Adrenal gland (tissue), 12 donors: ENCODE data around the gene RNU5B-1. TPM values are rescaled to one million over a fixed set of nuclear protein-coding genes. Genes with fewer than 3 reads are reported as not detected.

ENCODE experiments used
- DNase-seq, 7 donors: peaks; one replicate each; pipeline ENCODE4 v3.0.0-alpha.2; 2019 to 2020
- H3K27ac ChIP-seq, 5 donors: fragments of 200-600 bp; sonication (generic) in 4 of 5; 1 replicate in 3 of 5; 2 replicates in 2 of 5; pipeline versions ENCODE4 v1.5.1 to v1.8.0; 2016 to 2020; ENCODE audit warnings: mild to moderate bottlenecking in 1 of 5
- H3K27me3 ChIP-seq: fragments of 200-600 bp; 2 replicates; pipeline ENCODE4 v1.8.0; 2021
- H3K36me3 ChIP-seq, 2 donors: fragments of 200-600 bp; replicated peaks in 1 of 2; 1 replicate in 1 of 2; 2 replicates in 1 of 2; pipeline versions ENCODE4 v1.5.1 to v1.8.0; 2018 to 2022
- H3K4me1 ChIP-seq, 2 donors: fragments of 200-600 bp; replicated peaks in 1 of 2; 1 replicate in 1 of 2; 2 replicates in 1 of 2; pipeline versions ENCODE4 v1.5.1 to v1.8.0; 2018 to 2021
- H3K4me3 ChIP-seq, 4 donors: fragments of 200-600 bp; sonication (generic) in 3 of 4; one replicate each; pipeline ENCODE4 v1.5.1; 2016 to 2018
- H3K9me3 ChIP-seq, 3 donors: fragments of 200-600 bp; sonication (generic) in 1 of 3; replicated peaks in 1 of 3; 1 replicate in 2 of 3; 2 replicates in 1 of 3; pipeline versions ENCODE4 v1.5.1 to v1.8.0; 2016 to 2021
- POLR2A ChIP-seq, 2 donors: fragments of 450-650 bp; IDR thresholded peaks; one replicate each; pipeline ENCODE4 v1.6.1; 2017; ENCODE audit warnings: antibody characterized with exemption in 2 of 2, mild to moderate bottlenecking in 2 of 2, moderate library complexity in 1 of 2
- WGBS, 4 donors: extraction: QIAGEN DNeasy Blood & Tissue Kit in 2 of 4; methylation state at CpG; one replicate each; pipeline versions ENCODE4 v1.1.5 to v1.1.7; 2013 to 2017; 5-methylcytosine and 5-hydroxymethylcytosine counted together
- intact Hi-C, 2 donors: fragments of 100-400 bp; cut with DNase I; formaldehyde crosslinking; loops; one replicate each; pipeline versions ENCODE4 v1.14.1 to v1.15.0; 2022 to 2023
- polyA plus RNA-seq, 3 donors: library from polyadenylated mRNA; stranded (reverse); fragments of 200-250 nt in 2 of 3; fragments of 350-450 nt in 1 of 3; fragmentation: Illumina TruSeq in 1 of 3; extraction: RNeasy Lipid Tissue Mini Kit (QIAGEN cat#74804) in 1 of 3; gene quantifications; one replicate each; pipeline ENCODE4 v1.2.3, GENCODE V29; 2013 to 2014
- total RNA-seq, 9 donors: library from RNA; depleted of rRNA in 4 of 9; stranded (reverse); fragments of >200 nt in 4 of 9; fragments of 120-200 nt in 1 of 9; fragmentation: NEBNext Ultra II Directional in 1 of 9; extraction: Animal tissue kit (Norgen Biotek cat#: 25700) in 1 of 9; gene quantifications; one replicate each; pipeline versions ENCODE4 v1.1.0 to v1.2.4, GENCODE V29; 2013 to 2023
- TF ChIP-seq, protein P1 (sequence below), 6 experiments: fragments of 450-650 bp in 4 of 6; fragments of 200-600 bp in 2 of 6; sonication (generic) in 1 of 6; IDR thresholded peaks; 1 replicate in 5 of 6; 2 replicates in 1 of 6; pipeline versions ENCODE4 v1.5.1 to v1.8.0; 2016 to 2021; ENCODE audit warnings: antibody characterized with exemption in 6 of 6, mild to moderate bottlenecking in 2 of 6, moderate library complexity in 1 of 6
- donor health status: healthy with polysubstance abuse.
- donor health status: Bipolar disorder and iron deficiency.
- donor health status: DM: yes; HTN: yes; CAD: no.
- donor health status: DM: no; HTN: no; CAD: no.
- donor health status: DM: no; HTN: no; CAD: no.
- donor health status: DM: yes; HTN: yes; CAD: no.

The RNU5B-1 gene
- total and polyA plus RNA-seq, 12 donors = 27.3 to 1,349 (median 29.8) TPM; not detected in 9

DNA sequence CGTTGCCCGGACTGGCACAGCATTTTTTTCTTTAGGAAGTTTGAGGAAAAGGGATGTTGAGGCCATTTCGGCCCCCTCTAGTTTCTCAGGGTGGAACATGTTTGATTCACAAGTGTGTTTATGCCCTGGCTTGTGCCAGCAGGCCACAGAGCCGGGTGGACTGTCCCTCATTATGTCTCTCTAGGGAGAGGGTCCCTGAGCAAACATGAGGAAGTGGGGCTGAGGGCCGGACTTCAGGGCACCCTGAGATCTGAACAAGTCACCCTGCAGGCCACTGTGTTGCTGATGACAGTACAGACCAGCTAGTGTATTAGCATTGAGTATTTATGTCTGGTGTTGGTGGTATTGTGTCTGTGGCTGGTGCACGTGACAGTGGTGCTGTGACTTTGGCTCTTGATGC is 34.9 kb downstream of the RNU5B-1 start:
- Histone ChIP-seq H3K4me3 (no peak overlapping the region), H3K27ac (no peak overlapping the region), H3K9me3 (no peaks in the 10 kb centered on the region), H3K27me3 (no peaks in the 10 kb centered on the region), H3K4me1 (no peaks in the 10 kb centered on the region), H3K36me3 (no peaks in the 10 kb centered on the region)
- TF ChIP-seq, protein P1, sequence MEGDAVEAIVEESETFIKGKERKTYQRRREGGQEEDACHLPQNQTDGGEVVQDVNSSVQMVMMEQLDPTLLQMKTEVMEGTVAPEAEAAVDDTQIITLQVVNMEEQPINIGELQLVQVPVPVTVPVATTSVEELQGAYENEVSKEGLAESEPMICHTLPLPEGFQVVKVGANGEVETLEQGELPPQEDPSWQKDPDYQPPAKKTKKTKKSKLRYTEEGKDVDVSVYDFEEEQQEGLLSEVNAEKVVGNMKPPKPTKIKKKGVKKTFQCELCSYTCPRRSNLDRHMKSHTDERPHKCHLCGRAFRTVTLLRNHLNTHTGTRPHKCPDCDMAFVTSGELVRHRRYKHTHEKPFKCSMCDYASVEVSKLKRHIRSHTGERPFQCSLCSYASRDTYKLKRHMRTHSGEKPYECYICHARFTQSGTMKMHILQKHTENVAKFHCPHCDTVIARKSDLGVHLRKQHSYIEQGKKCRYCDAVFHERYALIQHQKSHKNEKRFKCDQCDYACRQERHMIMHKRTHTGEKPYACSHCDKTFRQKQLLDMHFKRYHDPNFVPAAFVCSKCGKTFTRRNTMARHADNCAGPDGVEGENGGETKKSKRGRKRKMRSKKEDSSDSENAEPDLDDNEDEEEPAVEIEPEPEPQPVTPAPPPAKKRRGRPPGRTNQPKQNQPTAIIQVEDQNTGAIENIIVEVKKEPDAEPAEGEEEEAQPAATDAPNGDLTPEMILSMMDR (IDR thresholded peaks at IDR 0.05) = no peak
- TF ChIP-seq POLR2A (IDR thresholded peaks at IDR 0.05) = no peak
- 78 to 81% (median 80%) methylated on average over 6 of the region's 6 CpGs for WGBS, 4 donors
- no peak for DNase-seq
- intact Hi-C loops = no loop called here

DNA sequence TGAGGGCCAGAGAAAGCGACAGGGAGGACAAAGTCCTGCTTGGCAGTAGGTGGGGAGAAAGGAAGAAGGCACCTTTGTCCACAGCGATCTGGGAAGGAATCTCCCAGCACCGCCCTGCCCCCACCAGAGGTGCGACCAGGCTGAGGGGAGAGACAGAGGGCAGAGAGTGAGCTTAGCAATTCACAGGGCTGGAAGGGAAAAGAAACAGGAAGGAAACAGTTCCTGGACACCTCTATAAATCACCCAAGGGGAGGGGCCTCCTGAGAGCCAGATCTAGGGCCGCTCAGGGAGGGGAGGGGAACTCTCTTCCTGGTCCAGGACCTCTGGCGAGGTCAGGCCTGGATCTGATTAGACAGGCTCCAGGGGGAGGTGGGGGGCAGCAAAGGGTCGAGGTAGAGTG is 35.4 kb downstream of the RNU5B-1 start:
- WGBS, 4 donors = 50 to 75% (median 59%) methylated on average over 6 to 7 of the region's 7 CpGs
- Histone ChIP-seq H3K27me3 (no peaks in the 10 kb centered on the region), H3K27ac (no peak overlapping the region), H3K4me1 (no peaks in the 10 kb centered on the region), H3K36me3 (no peaks in the 10 kb centered on the region), H3K4me3 (no peak overlapping the region), H3K9me3 (no peaks in the 10 kb centered on the region)
- TF ChIP-seq, protein P1 (IDR thresholded peaks at IDR 0.05) = no peak
- no peak for TF ChIP-seq POLR2A (IDR thresholded peaks at IDR 0.05)
- intact Hi-C loops = no loop called here
- peak in 1 of 7 donors; percentile 25 for DNase-seq

DNA sequence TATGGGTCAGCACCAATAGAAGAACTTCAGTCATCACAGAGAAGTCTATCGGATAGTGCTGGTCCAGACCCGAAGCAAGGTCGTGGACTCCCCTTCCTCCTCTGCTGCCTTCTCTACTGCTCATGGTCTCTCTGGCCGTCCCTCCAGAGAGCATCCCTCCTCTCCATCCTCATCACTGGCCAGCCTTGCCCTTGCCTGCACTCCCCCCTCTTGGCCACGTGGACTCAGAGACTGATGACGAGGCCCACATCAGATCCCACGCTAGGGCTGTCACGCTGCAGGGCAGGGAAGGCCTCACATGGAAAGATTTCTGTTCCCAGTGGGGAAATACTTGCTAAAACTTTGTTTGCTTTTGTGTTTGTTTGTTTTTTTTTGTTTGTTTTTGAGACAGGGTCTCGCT is 38.0 kb downstream of the RNU5B-1 start:
- 82 to 94% (median 89%) methylated on average over 9 of the region's 9 CpGs for whole genome bisulfite sequencing, 4 donors
- H3K27me3 ChIP-seq = no peaks in the 10 kb centered on the region
- TF ChIP-seq, protein P1 (IDR thresholded peaks at IDR 0.05) = no peak
- TF ChIP-seq POLR2A (IDR thresholded peaks at IDR 0.05) = no peak
- no peaks in the 10 kb centered on the region for H3K4me1 ChIP-seq
- DNase-seq = no peak
- H3K36me3 ChIP-seq = no peaks in the 10 kb centered on the region
- H3K27ac ChIP-seq = no peak overlapping the region
- H3K4me3 ChIP-seq = no peak overlapping the region
- no peaks in the 10 kb centered on the region for H3K9me3 ChIP-seq
- intact Hi-C loops = no loop called here

DNA sequence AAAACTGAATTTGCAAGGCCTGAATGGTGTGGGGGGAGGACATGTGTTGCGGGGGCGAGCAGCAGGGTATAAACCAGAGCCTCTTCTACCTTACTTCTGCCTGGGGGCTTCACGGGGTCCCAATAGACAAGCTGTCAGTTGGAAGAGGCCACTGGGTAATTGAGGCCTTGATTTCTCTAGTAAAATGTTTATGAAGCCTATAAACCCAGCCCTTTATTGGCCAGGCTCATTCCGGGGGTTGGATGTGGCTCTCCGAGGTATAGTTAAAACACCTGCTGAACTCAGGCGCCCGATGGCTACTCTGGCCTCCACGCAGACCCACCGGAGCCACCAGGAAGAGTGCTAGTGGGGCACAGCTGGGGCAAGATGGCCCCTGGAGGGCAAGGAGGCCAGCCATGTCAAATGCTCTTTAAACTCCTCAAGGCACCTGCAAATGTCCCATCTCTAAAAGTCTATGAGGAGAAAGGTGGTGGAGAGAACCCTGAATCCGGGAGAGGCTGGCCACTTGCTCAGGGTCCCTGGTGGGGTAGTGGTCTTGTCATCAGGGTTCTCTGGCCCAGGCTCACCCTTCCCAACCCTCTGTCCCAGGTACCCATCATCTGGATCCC is 39.0 kb downstream of the RNU5B-1 start:
- no peak for DNase-seq
- H3K4me1 ChIP-seq = no peaks in the 10 kb centered on the region
- TF ChIP-seq, protein P1 (IDR thresholded peaks at IDR 0.05) = no peak
- no peak for TF ChIP-seq POLR2A (IDR thresholded peaks at IDR 0.05)

More for the DNA sequence above, 39.0 kb downstream of the RNU5B-1 start:
- H3K36me3 ChIP-seq = no peaks in the 10 kb centered on the region
- intact Hi-C loops = no loop called here
- no peak overlapping the region for H3K27ac ChIP-seq
- WGBS, 4 donors = 82 to 90% (median 86%) methylated on average over 3 to 10 of the region's 10 CpGs
- no peaks in the 10 kb centered on the region for H3K9me3 ChIP-seq
- no peaks in the 10 kb centered on the region for H3K27me3 ChIP-seq
- no peak overlapping the region for H3K4me3 ChIP-seq
